HepG2 (cell line): Measurements from ENCODE around the gene UTP4. TPM values are rescaled to one million over a fixed set of nuclear protein-coding genes. Genes with fewer than 3 reads are reported as not detected.

Experiments
- PPARG ChIP-seq: conservative IDR thresholded peaks from 2 replicates; pipeline ENCODE4 v1.6.1; 2016; ENCODE audit warnings: missing biosample characterization, missing genetic modification reagents
- SIN3B ChIP-seq: fragments of 150-350 bp; IDR thresholded peaks from 2 replicates; pipeline ENCODE4 v1.6.1; 2014; ENCODE audit warnings: low read length
- ZNF564 ChIP-seq: sonication (generic); formaldehyde crosslinking; IDR thresholded peaks from 2 replicates; pipeline ENCODE4 v1.8.1; 2023; ENCODE audit warnings: mild to moderate bottlenecking, missing genetic modification reagents
- polyA plus RNA-seq, 8 experiments: library from polyadenylated mRNA; depleted of rRNA in 3 of 8; stranded (reverse) in 7 of 8; unstranded in 1 of 8; fragments of >200 nt; fragmentation: Illumina TruSeq in 4 of 8; extraction: Trizol in 4 of 8; gene quantifications; 2 replicates each; pipeline versions ENCODE4 v1.2.1 to v1.2.3, GENCODE V29; 2011 to 2016; ENCODE audit warnings: low read depth in 4 of 8, missing spikeins in 1 of 8, mixed read lengths in 1 of 8; ENCODE audit not compliant: insufficient read depth in 1 of 8
- total RNA-seq, 5 experiments: library from RNA; depleted of rRNA; stranded (reverse); fragments of >200 nt; fragmentation: Illumina TruSeq; extraction: Trizol; gene quantifications; 2 replicates each; pipeline ENCODE4 v1.2.3, GENCODE V29; 2016; ENCODE audit warnings: low read depth in 1 of 5
- TF ChIP-seq, protein P1 (sequence below): sonication (generic); formaldehyde crosslinking; IDR thresholded peaks from 2 replicates; pipeline ENCODE4 v1.4.0; 2020; ENCODE audit warnings: mild to moderate bottlenecking, missing genetic modification reagents
- TF ChIP-seq, protein P2 (sequence below), 2 experiments: fragments of 450-650 bp in 1 of 2; sonication (generic) in 1 of 2; formaldehyde crosslinking in 1 of 2; IDR thresholded peaks; 2 replicates each; pipeline versions ENCODE4 v1.6.1 to v1.8.0; 2016 to 2022; ENCODE audit warnings: antibody characterized with exemption in 1 of 2, mild to moderate bottlenecking in 1 of 2, missing genetic modification reagents in 1 of 2
- TF ChIP-seq, protein P3 (sequence below): sonication (generic); formaldehyde crosslinking; IDR thresholded peaks from 2 replicates; pipeline ENCODE4 v1.4.0; 2020; ENCODE audit warnings: missing genetic modification reagents, borderline replicate concordance

UTP4 gene
- total and polyA plus RNA-seq, 2 of the 13 experiments (the other 11 are each of a cell fraction or from before 2014, with no cell fraction given), result 30.0 to 85.8 TPM

DNA sequence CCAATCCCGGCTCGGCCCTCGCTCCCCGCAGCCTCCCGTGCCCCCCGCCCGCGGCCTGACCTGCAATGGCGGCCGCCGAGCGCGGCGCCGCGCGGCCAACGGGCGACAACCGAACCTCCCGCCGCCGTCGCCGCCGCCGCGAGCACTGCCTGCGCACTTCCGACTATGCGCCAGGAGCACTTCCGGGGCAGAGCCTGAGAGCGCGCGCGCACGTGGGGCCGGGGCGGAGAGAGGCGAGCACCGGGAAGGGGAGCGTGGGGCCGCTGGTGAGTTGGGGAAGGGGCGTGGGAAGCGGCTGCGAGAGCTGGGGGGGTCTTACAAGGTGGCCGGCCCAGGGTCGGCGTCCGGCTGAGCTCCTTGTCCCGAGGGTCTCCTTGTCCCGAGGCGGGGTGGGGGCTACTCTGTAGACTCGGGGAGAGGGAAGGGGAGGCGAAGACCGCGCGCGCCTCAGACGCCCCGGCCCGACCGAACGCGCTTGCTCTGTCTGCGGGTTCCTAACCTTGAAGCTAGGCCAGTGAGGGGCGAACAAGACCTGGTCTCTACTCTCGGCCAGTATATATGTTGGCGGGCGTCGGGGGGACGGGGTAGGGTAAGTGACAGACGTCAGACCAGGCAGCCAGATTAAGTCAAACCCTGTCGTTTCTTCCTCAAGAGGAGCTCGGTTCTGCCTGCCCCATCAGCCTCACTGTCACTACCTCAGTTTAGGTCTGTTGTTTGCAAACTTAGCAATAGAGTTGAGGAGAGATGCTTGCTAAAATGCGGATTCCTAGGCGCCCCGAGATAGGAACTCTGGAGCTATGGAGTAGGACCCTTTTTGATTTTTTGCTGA lies at the start of gene UTP4, which contains the start of gene CHTF8 (continued):
- TF ChIP-seq, protein P1, sequence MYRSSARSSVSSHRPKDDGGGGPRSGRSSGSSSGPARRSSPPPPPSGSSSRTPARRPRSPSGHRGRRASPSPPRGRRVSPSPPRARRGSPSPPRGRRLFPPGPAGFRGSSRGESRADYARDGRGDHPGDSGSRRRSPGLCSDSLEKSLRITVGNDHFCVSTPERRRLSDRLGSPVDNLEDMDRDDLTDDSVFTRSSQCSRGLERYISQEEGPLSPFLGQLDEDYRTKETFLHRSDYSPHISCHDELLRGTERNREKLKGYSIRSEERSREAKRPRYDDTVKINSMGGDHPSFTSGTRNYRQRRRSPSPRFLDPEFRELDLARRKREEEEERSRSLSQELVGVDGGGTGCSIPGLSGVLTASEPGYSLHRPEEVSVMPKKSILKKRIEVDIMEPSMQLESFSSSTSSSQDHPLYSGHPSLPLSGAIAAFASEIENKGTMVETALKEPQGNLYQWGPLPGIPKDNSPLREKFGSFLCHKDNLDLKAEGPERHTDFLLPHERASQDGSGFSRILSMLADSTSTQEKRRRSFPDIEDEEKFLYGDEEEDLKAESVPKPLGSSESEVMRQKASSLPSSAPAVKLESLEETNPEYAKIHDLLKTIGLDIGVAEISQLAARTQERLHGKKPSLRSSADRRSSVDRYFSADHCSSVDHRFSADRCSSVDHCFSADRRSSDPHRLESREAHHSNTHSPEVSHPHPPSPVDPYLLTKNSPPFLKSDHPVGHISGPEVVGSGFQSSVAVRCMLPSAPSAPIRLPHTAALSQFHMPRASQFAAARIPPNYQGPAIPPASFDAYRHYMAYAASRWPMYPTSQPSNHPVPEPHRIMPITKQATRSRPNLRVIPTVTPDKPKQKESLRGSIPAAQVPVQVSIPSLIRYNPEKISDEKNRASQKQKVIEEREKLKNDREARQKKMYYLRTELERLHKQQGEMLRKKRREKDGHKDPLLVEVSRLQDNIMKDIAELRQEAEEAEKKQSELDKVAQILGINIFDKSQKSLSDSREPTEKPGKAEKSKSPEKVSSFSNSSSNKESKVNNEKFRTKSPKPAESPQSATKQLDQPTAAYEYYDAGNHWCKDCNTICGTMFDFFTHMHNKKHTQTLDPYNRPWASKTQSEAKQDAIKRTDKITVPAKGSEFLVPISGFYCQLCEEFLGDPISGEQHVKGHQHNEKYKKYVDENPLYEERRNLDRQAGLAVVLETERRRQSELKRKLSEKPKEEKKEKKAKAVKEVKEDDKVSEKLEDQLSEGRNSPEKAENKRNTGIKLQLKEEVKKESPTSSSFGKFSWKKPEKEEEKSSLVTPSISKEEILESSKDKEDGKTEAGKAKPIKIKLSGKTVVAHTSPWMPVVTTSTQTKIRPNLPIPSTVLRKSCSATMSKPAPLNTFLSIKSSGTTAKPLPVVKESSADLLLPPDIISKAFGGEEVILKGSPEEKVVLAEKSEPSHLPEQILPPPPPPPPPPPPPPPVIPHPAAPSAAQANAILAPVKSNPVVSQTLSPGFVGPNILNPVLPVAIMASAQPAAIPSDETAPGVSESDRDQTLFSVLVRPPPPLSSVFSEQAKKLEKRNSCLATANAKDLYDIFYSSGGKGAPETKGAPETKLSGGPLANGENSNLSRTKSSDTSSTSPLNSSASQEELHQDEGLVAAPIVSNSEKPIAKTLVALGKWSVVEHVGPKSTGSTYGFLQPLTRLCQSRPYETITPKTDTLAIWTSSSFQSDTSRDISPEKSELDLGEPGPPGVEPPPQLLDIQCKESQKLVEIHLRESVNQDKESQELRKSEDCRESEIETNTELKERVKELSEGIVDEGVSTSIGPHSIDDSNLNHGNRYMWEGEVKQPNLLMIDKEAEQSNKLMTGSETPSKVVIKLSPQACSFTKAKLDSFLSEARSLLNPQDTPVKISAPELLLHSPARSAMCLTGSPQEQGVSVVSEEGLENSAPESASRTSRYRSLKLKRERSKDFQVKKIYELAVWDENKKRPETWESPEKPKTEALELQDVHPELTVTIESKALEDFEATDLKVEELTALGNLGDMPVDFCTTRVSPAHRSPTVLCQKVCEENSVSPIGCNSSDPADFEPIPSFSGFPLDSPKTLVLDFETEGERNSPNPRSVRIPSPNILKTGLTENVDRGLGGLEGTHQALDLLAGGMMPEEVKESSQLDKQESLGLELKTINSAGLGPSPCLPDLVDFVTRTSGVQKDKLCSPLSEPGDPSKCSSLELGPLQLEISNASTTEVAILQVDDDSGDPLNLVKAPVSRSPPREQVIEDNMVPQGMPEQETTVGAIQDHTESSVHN (CRISPR knock-in tag), result peak; percentile 58; the same call in 1 of the 2 replicates
- TF ChIP-seq ZNF564 (peak; percentile 91), PPARG (no peak), SIN3B (peak; percentile 67)
- TF ChIP-seq, protein P2, sequence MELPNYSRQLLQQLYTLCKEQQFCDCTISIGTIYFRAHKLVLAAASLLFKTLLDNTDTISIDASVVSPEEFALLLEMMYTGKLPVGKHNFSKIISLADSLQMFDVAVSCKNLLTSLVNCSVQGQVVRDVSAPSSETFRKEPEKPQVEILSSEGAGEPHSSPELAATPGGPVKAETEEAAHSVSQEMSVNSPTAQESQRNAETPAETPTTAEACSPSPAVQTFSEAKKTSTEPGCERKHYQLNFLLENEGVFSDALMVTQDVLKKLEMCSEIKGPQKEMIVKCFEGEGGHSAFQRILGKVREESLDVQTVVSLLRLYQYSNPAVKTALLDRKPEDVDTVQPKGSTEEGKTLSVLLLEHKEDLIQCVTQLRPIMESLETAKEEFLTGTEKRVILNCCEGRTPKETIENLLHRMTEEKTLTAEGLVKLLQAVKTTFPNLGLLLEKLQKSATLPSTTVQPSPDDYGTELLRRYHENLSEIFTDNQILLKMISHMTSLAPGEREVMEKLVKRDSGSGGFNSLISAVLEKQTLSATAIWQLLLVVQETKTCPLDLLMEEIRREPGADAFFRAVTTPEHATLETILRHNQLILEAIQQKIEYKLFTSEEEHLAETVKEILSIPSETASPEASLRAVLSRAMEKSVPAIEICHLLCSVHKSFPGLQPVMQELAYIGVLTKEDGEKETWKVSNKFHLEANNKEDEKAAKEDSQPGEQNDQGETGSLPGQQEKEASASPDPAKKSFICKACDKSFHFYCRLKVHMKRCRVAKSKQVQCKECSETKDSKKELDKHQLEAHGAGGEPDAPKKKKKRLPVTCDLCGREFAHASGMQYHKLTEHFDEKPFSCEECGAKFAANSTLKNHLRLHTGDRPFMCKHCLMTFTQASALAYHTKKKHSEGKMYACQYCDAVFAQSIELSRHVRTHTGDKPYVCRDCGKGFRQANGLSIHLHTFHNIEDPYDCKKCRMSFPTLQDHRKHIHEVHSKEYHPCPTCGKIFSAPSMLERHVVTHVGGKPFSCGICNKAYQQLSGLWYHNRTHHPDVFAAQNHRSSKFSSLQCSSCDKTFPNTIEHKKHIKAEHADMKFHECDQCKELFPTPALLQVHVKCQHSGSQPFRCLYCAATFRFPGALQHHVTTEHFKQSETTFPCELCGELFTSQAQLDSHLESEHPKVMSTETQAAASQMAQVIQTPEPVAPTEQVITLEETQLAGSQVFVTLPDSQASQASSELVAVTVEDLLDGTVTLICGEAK (IDR thresholded peaks at IDR 0.05), result 0 out of 2 replicates have a peak, but pooled peaks have one; percentile 37
- TF ChIP-seq, protein P2 (CRISPR knock-in tag; IDR thresholded peaks at IDR 0.05), result no peak; the same call in none of the 2 replicates
- TF ChIP-seq, protein P3, sequence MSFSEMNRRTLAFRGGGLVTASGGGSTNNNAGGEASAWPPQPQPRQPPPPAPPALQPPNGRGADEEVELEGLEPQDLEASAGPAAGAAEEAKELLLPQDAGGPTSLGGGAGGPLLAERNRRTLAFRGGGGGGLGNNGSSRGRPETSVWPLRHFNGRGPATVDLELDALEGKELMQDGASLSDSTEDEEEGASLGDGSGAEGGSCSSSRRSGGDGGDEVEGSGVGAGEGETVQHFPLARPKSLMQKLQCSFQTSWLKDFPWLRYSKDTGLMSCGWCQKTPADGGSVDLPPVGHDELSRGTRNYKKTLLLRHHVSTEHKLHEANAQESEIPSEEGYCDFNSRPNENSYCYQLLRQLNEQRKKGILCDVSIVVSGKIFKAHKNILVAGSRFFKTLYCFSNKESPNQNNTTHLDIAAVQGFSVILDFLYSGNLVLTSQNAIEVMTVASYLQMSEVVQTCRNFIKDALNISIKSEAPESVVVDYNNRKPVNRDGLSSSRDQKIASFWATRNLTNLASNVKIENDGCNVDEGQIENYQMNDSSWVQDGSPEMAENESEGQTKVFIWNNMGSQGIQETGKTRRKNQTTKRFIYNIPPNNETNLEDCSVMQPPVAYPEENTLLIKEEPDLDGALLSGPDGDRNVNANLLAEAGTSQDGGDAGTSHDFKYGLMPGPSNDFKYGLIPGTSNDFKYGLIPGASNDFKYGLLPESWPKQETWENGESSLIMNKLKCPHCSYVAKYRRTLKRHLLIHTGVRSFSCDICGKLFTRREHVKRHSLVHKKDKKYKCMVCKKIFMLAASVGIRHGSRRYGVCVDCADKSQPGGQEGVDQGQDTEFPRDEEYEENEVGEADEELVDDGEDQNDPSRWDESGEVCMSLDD (CRISPR knock-in tag), result 0 out of 2 replicates have a peak, but pooled peaks have one; percentile 19
